Stimulated activated CD4-positive, alpha-beta T cell treated with anti-CD3 and anti-CD28 coated beads, Interleukin-12 subunit alpha, Interleukin-12 subunit beta, amount 100 ng/mL, for 48 hours (primary cell): ENCODE measurements around the gene CTNNA1.

Experiments used
- DNase-seq, 3 donors: peaks; one replicate each; pipeline ENCODE4 v3.0.0-alpha.2; 2020; ENCODE audit warnings: low read depth in 2 of 3, low spot score in 1 of 3

Gene CTNNA1

GRCh38 chr5:138963763-138964371, 210.6 kb downstream of the CTNNA1 start:
- DNase-seq: no peak

GRCh38 chr5:138964647-138965201, 211.5 kb downstream of the CTNNA1 start:
- DNase-seq: no peak

GRCh38 chr5:138965626-138966025, 212.4 kb downstream of the CTNNA1 start:
- no peak for DNase-seq

GRCh38 chr5:138966236-138966985, 213.2 kb downstream of the CTNNA1 start:
- DNase-seq: no peak

- DNase-seq: no peak
These were observed 214.7 kb downstream of the CTNNA1 start for GRCh38 chr5:138967791-138968448.

GRCh38 chr5:138968601-138969000, 215.4 kb downstream of the CTNNA1 start:
- DNase-seq: no peak

GRCh38 chr5:138969323-138970002, 216.2 kb downstream of the CTNNA1 start:
- no peak for DNase-seq

GRCh38 chr5:138972230-138972629, 219.0 kb downstream of the CTNNA1 start:
- DNase-seq: no peak

GRCh38 chr5:138972836-138973235, 219.6 kb downstream of the CTNNA1 start:
- no peak for DNase-seq

- DNase-seq: no peak
These were observed 221.2 kb downstream of the CTNNA1 start for GRCh38 chr5:138974227-138975063.

GRCh38 chr5:138975098-138975847, 222.0 kb downstream of the CTNNA1 start:
- no peak for DNase-seq

GRCh38 chr5:138978080-138978479, 224.9 kb downstream of the CTNNA1 start:
- no peak for DNase-seq

GRCh38 chr5:138978581-138978980, 225.4 kb downstream of the CTNNA1 start:
- no peak for DNase-seq

- DNase-seq: no peak
These were observed 226.6 kb downstream of the CTNNA1 start for GRCh38 chr5:138979684-138980280.

- no peak for DNase-seq
These were observed 227.2 kb downstream of the CTNNA1 start for GRCh38 chr5:138980441-138980840.

- DNase-seq: no peak
These were observed 227.9 kb downstream of the CTNNA1 start for GRCh38 chr5:138981131-138981530.

GRCh38 chr5:138981586-138981985, 228.4 kb downstream of the CTNNA1 start:
- DNase-seq: peak in 1 of 3 donors; percentile 5

- no peak for DNase-seq
These were observed 230.8 kb downstream of the CTNNA1 start for GRCh38 chr5:138983984-138984383.
